Stimulated activated CD4-positive, alpha-beta T cell treated with anti-CD3 and anti-CD28 coated beads, TNF-alpha, amount 100 ng/mL, for 1 hour (primary cell): ENCODE data around the gene FNDC5.
A peak's percentile ranks its signal among the peaks of the same experiment; 100 is the strongest.

Source experiments
- DNase-seq, 3 donors: peaks; one replicate each; pipeline ENCODE4 v3.0.0-alpha.2; 2020; ENCODE audit warnings: low read depth in 3 of 3, low spot score in 1 of 3

The FNDC5 gene

DNA sequence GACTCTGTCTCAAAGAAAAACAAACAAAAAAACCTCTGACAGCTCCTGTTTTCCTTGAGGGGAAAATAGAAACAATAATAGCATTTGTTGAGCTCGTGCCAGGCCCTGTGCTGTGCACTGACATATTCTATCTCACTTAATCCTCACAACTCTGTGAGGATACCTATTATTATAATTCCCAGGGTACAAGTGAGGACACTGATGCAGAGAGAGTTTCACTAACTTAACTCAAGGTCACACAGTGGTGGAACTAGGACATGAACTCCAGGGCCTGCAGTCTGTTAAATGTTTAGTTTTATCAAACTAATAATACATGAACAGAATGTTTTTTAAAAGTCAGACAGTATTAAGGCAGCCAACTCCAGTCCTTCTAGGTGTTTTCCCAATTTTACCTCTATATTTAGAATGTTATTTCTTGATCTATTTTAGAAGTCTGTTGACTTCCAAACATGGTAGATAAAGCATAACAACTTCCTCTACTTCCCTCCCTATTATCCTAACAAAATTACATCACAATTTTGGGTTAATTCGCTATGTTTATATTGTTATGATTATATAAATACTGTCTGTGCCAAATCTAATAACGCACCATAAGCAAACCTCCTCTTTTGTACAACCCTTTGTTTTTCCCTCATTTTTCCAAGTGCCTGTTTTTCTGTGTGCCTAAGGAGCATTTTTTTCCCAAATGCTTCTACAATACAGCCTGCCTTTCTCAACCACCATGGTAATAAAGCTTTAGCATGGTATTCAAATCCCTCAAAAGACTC is 4.9 kb downstream of the FNDC5 start:
- DNase-seq = no peak

GRCh38 chr1:32864375-32865019 is 6.2 kb downstream of the FNDC5 start:
- no peak for DNase-seq

- DNase-seq = no peak
These were observed 6.8 kb downstream of the FNDC5 start for GRCh38 chr1:32863881-32864245.

GRCh38 chr1:32863218-32863880 is 7.4 kb downstream of the FNDC5 start:
- no peak for DNase-seq

DNA sequence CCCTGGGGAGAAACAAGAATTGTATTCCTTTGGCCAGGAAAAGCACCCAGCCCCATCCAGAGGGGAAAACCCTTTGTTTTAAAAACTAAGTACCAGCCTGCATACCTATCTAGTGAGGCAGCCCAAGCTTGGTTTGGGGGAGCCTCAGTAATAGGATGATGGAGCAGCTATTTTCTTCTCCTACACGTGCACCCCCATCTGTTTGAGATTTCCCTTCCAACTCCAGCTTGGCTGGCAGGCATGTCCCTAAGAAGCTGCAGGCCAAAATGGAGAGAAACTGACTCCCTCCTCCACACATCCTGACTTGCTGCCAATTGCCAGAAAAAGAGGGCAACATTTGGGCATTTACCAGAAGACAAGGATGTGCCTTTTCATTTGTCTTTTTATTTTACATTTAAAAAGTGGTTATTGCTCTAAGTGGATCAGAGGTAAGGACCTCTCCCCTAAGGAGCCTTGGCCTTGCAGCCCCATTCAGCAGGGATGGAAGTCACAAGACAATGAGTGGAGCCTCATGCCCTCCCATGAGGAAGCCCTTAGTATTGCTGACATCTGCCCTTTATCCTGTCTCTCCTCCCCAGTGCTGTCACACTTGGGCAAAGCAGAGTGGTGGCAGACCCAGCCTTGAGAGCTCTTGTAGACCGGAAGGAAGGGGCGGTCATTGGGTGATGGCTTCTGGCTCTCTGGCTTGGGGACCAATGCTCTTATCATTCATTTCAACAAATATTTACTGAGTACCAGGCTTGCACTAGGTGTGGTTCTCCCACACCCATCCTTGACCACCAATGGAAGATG is 8.6 kb downstream of the FNDC5 start:
- no peak for DNase-seq

- DNase-seq = no peak
These were observed 10.1 kb downstream of the FNDC5 start for GRCh38 chr1:32860566-32860965.

DNA sequence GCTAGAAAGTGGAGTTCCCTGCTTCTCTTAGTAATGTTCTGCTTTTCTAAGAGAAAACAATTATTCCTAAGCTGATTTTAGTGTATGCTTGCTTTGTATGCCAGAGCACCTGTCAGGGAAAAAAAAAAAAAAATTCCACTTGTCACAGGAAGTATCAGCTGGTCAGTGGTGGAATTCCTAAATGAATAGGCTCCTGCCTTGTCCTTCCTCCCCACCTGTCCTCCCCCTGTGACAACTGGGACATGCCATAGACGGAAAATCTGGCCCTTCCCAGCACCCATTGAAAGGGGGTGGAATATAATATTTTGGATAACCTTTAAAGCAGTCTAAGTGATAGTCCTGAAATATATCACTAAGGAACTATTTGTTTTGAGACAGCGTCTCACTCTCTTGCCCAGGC is 10.8 kb downstream of the FNDC5 start:
- no peak for DNase-seq

DNA sequence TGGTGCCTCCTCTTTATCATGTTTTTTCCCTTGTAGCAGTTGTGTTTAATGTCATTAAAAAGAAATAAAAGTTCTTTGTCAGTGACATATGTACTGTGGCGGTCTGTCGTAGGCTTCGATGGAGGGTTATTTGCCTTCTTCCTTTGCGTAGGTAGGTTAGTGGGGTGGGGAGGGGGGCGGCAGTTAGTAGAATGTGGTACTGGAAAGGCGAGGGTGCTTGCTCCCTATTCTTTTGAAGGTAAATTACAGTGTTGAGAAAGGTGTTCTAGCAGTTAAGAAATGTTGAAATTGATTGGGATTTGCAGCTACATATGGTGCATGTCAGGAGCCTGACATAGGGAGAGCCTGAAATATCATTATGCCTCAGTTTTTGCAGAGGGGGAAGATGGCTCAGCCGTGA is 11.9 kb downstream of the FNDC5 start:
- DNase-seq = no peak

DNA sequence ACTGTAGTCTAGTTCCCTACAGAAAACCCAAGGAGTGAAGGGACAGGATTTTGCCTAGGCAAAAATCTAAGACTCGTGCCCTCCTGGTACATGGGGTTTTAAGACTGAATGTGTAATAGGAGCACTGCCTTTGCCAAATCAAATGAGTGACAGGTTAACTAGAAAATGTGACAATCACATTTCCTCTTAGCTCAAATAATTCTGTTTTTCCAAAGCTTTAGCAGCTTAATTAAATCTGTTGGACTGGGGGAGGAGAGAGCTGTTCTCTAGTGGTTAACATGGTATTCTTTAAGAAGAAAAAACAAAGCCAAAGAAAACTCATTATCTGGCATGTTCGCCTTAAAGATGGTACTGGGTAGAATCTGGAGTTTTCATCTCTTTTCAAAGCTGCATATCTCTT is 12.6 kb downstream of the FNDC5 start:
- no peak for DNase-seq

GRCh38 chr1:32855861-32856617 is 14.7 kb downstream of the FNDC5 start:
- DNase-seq = no peak

GRCh38 chr1:32848354-32849063 is 22.2 kb downstream of the FNDC5 start:
- no peak for DNase-seq

- DNase-seq = no peak
These were observed 38.8 kb downstream of the FNDC5 start for GRCh38 chr1:32831878-32832277.

DNA sequence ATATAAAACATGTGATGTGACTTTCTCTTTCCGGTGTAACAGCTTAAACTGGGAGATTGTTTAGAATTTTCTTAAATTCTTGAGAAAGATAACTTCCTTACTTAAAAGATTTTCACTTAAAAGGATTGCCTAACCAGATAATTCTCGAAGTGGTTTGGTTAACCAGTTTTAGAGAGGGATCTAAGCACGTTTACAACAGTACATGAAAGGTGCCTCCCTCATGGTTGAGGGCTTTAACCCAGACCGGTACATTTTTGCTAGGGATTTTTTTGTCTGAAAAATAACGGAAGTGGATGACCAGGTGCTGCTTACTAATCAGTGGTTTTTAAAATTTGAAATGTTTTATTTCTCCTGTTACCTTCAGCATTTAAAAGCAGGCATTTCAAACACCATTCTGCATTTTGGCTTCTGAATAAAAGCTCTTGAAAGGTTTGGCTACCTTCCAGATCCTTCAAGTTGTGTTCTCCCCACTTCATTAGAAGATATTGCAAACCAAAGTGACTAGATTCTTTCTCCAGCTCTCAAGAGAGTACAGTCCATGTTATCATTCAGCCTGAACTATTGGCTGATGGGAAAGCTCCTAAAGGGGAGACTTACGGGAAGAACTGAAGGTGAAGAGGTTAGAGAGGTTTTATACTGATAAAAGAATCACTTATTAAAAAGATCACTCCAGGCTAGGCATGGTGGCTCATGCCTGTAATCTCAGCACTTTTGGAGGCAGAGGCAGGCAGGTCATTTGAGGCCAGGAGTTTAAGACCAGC is 40.4 kb downstream of the FNDC5 start:
- no peak for DNase-seq

- no peak for DNase-seq
These were observed 42.4 kb downstream of the FNDC5 start for GRCh38 chr1:32828341-32828740.

DNA sequence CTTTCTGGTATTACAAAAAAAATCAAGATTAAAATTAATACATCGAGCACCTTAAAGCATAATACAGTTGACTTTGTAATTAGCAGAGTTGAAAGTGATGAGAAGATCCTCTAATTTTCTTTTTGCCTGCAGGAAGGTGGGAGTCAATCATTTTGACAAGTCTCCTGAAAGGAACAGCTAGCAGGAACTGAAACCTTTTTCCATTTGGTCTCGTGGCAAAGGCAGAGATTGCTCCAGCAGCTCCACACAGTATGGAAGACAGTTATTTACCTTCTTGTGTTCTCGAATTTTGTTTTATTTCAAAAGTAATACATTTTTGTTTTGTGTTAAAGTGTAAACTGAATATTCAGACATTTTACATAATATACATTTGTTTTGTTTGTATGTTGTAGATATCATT is 45.5 kb downstream of the FNDC5 start:
- no peak for DNase-seq

DNA sequence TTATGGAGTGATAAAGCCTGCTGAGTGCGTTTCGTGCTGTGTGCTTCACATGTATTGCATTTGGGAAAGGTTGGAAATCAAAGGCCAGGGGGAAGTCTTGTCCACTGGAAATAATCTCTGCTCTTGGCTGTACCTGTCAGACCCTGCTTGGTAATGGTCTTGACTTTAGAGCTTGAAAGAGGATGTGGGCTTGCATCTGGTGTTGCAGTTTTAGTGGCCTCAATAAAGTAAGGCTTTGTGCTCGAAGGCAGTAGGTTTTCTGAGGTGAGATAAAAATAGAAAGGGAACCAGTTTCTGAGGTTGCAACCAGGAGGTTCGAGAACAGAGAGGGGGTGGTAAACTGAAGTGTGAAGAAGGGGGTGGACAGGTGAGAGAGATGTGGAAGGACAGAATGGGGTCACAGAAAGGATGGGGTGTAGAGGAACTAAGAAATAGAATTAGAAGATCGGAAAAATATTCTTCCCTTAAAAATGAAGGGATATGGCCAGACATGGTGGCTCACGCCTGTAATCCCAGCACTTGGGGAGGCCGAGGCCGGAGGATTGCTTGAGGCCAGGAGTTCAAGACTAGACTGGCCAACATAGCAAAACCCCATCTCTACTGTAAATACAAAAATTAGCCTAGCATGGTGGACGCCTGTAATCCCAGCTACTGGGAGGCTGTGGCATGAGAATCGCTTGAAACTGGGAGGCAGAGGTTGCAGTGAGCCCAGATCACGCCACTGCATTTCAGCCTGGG is 51.7 kb downstream of the FNDC5 start:
- no peak for DNase-seq

DNA sequence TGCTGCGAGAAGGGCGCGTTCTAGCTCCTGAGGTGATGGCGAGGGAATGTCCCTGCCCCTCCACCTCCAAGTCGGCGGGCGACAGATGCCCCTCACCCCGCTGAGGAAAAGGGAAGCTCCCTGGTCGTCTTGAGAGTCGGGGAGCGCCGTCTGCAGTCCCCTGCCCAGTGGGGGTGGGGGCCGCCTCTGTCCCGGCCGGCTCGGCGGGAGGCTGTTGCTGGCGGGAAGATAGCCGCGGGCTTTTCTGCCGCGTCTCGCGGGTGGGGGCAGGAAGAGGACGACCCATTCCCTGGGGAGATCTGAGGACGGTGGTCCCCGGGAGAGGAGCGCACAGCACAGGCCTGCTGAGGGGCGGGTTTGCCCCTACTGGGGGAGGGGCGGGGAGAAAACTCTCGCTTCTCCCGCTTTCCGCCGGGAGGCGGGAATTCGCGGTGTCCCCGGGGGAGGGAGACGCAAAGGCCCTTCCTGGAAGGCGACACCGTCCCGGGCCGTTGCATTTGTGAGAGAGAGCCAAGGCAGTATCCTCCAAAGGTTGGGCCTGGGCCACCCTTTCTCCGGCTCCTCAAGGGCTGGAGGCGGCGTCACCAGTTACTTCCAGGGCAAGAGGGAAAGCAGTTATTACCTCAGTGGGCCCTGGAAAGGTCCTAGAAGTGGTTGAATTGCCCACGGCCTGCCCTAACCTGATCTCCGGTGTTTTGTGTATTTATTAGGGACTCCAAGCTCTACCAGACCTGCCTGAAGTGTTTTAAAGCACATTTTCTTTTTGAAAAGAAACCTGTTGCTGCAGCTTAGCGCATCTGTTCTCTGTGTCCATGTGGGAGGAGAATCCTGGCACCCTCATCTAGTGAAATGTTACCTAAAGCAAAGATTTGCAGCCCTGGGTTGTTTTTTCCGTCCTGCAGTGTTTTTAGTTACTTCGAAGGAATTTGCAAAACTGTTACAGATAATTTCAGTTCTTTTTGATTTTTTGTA is 52.6 kb downstream of the FNDC5 start:
- peak in 1 of 3 donors; percentile 11 for DNase-seq
